DND-41 (cell line): ENCODE measurements around the gene CABYR.

ENCODE experiments used
- CTCF ChIP-seq: IDR thresholded peaks from 2 replicates; pipeline ENCODE4 v1.5.1; 2012; ENCODE audit warnings: borderline replicate concordance, low read length, moderate library complexity, mild to moderate bottlenecking; ENCODE audit not compliant: poor library complexity, severe bottlenecking; ENCODE audit errors: extremely low read depth
- EZH2 ChIP-seq: IDR thresholded peaks from 3 replicates; pipeline ENCODE4 v1.6.1; 2012; ENCODE audit warnings: borderline replicate concordance, low read depth, mild to moderate bottlenecking, moderate library complexity, low read length, inconsistent platforms; ENCODE audit not compliant: severe bottlenecking

GRCh38 chr18:24112464-24112863, 26.4 kb upstream of the CABYR start:
- no peak for TF ChIP-seq CTCF
- TF ChIP-seq EZH2: no peak
